Measurements from ENCODE around the gene IPO5.

The IPO5 gene

DNA sequence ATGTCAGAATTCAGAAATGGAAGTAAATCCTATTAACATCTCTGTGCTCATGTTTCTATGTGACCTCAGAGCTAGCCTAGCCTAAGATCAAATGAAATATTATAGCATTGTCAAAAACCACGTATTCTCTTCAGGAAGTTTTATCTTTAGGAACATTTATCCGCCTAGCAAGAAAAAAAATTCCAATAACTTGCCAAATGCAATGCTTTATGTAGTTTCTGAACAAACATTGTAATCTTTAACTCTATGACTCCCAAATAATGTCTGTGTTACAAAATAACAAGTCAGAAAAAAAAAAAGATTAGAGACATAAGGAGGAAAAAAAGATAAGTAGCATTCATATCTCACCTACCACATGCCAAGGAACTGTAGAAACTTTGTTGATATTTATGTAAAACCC lies 18.4 kb upstream of the IPO5 start:
- no peak overlapping the region for H3K4me3 ChIP-seq (replicated peaks; ENCODE audit: low read depth, low read length)
- TF ChIP-seq, protein P1, sequence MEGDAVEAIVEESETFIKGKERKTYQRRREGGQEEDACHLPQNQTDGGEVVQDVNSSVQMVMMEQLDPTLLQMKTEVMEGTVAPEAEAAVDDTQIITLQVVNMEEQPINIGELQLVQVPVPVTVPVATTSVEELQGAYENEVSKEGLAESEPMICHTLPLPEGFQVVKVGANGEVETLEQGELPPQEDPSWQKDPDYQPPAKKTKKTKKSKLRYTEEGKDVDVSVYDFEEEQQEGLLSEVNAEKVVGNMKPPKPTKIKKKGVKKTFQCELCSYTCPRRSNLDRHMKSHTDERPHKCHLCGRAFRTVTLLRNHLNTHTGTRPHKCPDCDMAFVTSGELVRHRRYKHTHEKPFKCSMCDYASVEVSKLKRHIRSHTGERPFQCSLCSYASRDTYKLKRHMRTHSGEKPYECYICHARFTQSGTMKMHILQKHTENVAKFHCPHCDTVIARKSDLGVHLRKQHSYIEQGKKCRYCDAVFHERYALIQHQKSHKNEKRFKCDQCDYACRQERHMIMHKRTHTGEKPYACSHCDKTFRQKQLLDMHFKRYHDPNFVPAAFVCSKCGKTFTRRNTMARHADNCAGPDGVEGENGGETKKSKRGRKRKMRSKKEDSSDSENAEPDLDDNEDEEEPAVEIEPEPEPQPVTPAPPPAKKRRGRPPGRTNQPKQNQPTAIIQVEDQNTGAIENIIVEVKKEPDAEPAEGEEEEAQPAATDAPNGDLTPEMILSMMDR (IDR thresholded peaks at IDR 0.05; ENCODE audit: low read depth, low read length, missing control alignments), result no peak
- no peak for DNase-seq (ENCODE audit: extremely low read depth, low read depth)

DNA sequence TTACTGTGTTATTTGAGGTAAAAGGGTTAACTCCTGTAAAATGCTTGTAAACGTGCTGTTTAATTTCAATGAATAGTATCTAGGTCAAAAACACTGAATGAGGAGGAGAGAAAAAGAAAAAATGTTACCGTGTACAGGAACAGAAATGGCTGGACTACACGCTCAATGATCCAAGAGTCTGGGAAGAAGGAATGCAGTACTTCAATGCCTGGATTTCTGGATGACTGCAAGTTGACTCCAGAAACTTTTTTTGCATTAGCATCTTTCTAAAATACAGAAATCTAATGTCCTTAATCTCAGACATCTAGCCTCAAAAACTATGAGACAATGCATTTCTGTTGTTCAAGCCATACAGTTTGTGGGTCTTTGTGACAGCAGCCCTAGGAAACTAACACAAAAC lies 17.4 kb upstream of the IPO5 start:
- TF ChIP-seq, protein P1 (IDR thresholded peaks at IDR 0.05; ENCODE audit: low read depth, low read length, missing control alignments), result no peak
- DNase-seq (ENCODE audit: extremely low read depth, low read depth), result no peak

DNA sequence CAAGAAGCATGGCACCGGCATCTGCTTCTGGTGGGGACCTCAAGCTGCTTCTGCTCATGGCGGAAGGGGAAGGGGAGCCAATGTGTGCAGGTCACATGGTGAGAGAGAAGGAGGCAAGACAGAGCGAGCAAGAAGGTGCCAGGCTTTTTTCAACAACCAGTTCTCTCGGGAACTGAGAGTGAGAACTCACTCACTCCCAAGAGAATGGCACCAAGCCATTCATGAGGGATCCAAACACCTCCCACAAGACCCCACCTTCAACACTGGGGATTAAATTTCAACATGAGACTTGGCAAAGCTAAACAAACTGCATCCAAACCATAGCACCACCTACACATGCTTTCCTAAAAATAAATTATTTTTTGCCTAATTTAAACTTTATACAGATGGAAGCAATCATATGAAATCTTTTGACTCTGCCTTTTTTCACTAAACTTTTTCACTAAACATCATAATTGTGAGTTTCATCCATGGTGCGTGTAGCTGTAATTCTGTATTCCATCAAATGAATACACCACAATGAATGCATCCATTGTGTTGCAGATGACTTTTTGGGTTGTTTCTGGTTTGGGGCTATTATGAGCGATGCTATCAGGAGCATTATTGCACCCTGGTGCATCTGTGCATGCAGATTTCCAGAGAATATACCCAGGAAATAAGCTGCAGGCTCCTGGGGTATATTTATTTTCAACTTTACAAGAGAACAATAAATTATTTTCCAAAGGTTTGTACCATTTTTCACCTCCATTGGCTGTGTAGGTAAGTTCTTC lies 14.6 kb upstream of the IPO5 start:
- TF ChIP-seq, protein P1 (IDR thresholded peaks at IDR 0.05; ENCODE audit: low read depth, low read length, missing control alignments), result no peak
- DNase-seq (ENCODE audit: extremely low read depth, low read depth), result no peak
- H3K4me3 ChIP-seq (replicated peaks; ENCODE audit: low read depth, low read length), result no peak overlapping the region

More for the DNA sequence above, 17.4 kb upstream of the IPO5 start:
- no peak overlapping the region for H3K4me3 ChIP-seq (replicated peaks; ENCODE audit: low read depth, low read length)

DNA sequence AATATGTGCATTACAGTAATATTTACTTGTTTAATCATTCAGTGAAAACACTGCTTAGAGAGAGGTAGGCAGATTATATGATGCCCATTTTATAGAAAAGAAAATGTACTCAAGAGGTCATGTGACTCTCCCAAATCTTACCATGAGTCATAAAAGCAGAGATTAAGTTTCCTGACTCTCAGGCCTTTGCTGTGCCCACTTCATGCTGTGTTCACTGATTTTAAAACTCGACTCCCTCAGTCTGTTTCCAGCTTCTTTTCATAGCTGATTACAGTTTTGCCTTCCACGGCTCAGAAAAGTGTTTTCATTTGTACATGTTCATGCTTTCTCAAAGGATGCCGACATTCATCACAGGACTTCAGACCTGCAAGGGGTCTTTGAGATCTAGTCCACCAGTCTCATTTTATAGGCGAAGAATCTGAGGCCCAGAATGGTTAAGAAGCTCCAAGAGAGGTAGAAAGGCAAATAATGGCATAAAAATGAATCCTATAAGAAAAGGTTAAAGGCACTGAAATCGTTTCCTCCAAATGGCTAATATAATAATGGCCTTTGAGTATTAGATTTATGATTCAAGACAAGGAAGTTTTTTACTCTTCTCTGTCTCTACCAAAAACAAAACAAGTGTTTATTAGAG lies 9.0 kb upstream of the IPO5 start:
- no peak for DNase-seq (ENCODE audit: extremely low read depth, low read depth)
- TF ChIP-seq, protein P1 (IDR thresholded peaks at IDR 0.05; ENCODE audit: low read depth, low read length, missing control alignments), result no peak
- no peak overlapping the region for H3K4me3 ChIP-seq (replicated peaks; ENCODE audit: low read depth, low read length)

DNA sequence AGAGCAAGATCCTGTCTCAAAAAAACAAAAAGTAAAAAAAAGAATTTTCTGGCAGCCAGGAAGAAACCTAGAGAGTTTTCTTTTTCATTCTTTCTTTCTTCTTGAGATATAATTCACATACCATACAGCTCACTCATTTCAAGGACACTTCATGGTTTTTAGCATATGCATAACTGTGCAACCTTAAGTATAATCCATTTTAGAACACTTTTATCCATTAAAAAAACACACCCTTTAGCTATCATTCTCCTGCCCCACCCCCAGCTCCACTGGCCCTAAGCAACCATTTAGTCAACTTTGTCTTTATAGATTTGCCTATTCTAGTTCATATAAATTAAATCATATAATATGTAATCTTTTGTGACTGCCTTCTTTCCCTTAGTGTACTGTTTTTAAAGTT lies 8.1 kb upstream of the IPO5 start:
- TF ChIP-seq, protein P1 (IDR thresholded peaks at IDR 0.05; ENCODE audit: low read depth, low read length, missing control alignments), result no peak
- no peak overlapping the region for H3K4me3 ChIP-seq (replicated peaks; ENCODE audit: low read depth, low read length)
- no peak for DNase-seq (ENCODE audit: extremely low read depth, low read depth)

DNA sequence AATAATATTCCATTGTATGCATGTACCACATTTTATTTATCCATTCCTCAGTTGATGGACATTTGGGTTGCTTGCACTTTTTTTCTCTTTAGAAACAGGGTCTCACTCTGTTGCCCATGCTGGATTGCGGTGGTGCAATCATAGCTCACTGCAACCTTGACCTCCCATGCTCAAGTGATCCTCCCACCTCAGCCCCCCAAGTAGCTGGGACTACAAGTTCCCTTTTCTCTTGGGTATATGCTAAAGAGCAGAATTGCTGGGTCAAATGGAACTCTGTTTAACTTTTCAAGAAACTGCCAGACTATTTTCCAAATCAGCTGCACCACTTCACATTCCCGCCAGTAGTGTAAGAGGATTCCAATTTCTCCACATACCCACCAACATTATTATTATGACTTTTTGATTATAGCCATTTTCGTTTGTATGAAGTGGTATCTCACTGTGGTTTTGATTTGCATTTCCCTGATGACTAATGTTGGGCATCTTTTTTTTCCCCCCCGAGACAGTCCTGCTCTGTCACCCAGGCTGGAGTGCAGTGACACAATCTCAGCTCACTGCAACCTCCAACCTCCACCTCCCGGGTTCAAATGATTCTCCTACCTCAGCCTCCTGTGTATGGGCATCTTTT lies 7.6 kb upstream of the IPO5 start:
- no peak overlapping the region for H3K4me3 ChIP-seq (replicated peaks; ENCODE audit: low read depth, low read length)

More for the DNA sequence above, 7.6 kb upstream of the IPO5 start:
- TF ChIP-seq, protein P1 (IDR thresholded peaks at IDR 0.05; ENCODE audit: low read depth, low read length, missing control alignments), result no peak
- DNase-seq (ENCODE audit: extremely low read depth, low read depth), result no peak
